SK-N-SH (cell line): ENCODE data around the gene P3R3URF.

Experiments
- CTCF ChIP-seq: fragments of 200-600 bp; sonication (generic); IDR thresholded peaks from 2 replicates; pipeline ENCODE4 v1.6.1; 2017; ENCODE audit warnings: antibody characterized with exemption, mild to moderate bottlenecking, moderate library complexity
- EP300 ChIP-seq, 2 experiments: IDR thresholded peaks; 2 replicates each; pipeline versions ENCODE4 v1.4.0 to v1.6.1; 2012; ENCODE audit warnings: borderline replicate concordance in 1 of 2, low read depth in 1 of 2, low read length in 1 of 2
- EZH2phosphoT487 ChIP-seq: fragments of 200-600 bp; sonication (generic); IDR thresholded peaks from 2 replicates; pipeline ENCODE4 v1.6.1; 2017; ENCODE audit warnings: low read depth, mixed run types, mild to moderate bottlenecking, antibody characterized with exemption, moderate library complexity, borderline replicate concordance
- MXI1 ChIP-seq: IDR thresholded peaks from 2 replicates; pipeline ENCODE4 v1.6.1; 2012; ENCODE audit warnings: mild to moderate bottlenecking, low read depth, low read length, improper control_type of control experiment
- NFIC ChIP-seq: IDR thresholded peaks from 2 replicates; pipeline ENCODE4 v1.4.0; 2012; ENCODE audit warnings: borderline replicate concordance
- POLR2AphosphoS5 ChIP-seq: IDR thresholded peaks from 2 replicates; pipeline ENCODE4 v1.6.1; 2012; ENCODE audit warnings: low read depth, low read length
- REST ChIP-seq: IDR thresholded peaks from 2 replicates; pipeline ENCODE4 v1.6.1; 2012; ENCODE audit warnings: mild to moderate bottlenecking, low read depth, low read length, moderate library complexity
- SMC3 ChIP-seq: IDR thresholded peaks from 2 replicates; pipeline ENCODE4 v1.6.1; 2012; ENCODE audit warnings: low read depth, low read length, improper control_type of control experiment
- TAF1 ChIP-seq: IDR thresholded peaks from 2 replicates; pipeline ENCODE4 v1.6.1; 2012; ENCODE audit warnings: low read depth, mild to moderate bottlenecking, low read length, moderate library complexity, borderline replicate concordance
- YY1 ChIP-seq: IDR thresholded peaks from 2 replicates; pipeline ENCODE4 v1.4.0; 2012; ENCODE audit warnings: low read depth, mild to moderate bottlenecking
- ZBTB33 ChIP-seq: IDR thresholded peaks from 2 replicates; pipeline ENCODE4 v1.4.0; 2012; ENCODE audit warnings: low read depth, borderline replicate concordance

- TF ChIP-seq POLR2AphosphoS5: no peak
- TF ChIP-seq ZBTB33: no peak
- TF ChIP-seq CTCF: no peak
- no peak for TF ChIP-seq NFIC
- TF ChIP-seq REST: no peak
- no peak for TF ChIP-seq YY1
- TF ChIP-seq TAF1: no peak
- no peak for TF ChIP-seq MXI1
- no peak for TF ChIP-seq EZH2phosphoT487
- TF ChIP-seq SMC3: no peak
- no peak for TF ChIP-seq EP300 (IDR thresholded peaks at IDR 0.05; ENCODE audit: borderline replicate concordance in 1 of 2, low read depth in 1 of 2, low read length in 1 of 2)
These were observed 14.3 kb upstream of the P3R3URF start for GRCh38 chr1:46190539-46190938.
